Measurements from ENCODE around the gene SLCO3A1. TPM values are rescaled to one million over a fixed set of nuclear protein-coding genes. Genes with fewer than 3 reads are reported as not detected.
A peak's percentile ranks its signal among the peaks of the same experiment; 100 is the strongest.

The SLCO3A1 gene
- total RNA-seq, 2 experiments from 2014 or later, result 4.2 to 4.8 TPM

- H3K36me3 Mint-ChIP-seq (ENCODE audit: low read depth), result no peaks in the 10 kb centered on the region
- DNase-seq, result no peak
- no peaks in the 10 kb centered on the region for H3K27me3 Mint-ChIP-seq
- no peak for ATAC-seq
- intact Hi-C loops (cut with micrococcal nuclease), result no loop called here
- H3K4me1 Mint-ChIP-seq (ENCODE audit: low read depth), result peaks cover 12% of the 10 kb centered on the region
- CTCF ChIA-PET, result no interaction called here
- TF ChIP-seq CTCF (IDR thresholded peaks at IDR 0.05), result no peak
- no peak overlapping the region for H3K27ac Mint-ChIP-seq
- no peak overlapping the region for H3K4me3 Mint-ChIP-seq
- H3K9me3 Mint-ChIP-seq, result no peaks in the 10 kb centered on the region
- POLR2A ChIA-PET, result no interaction called here
Observed at GRCh38 chr15:91881569-91882297, 28.2 kb downstream of the SLCO3A1 start.

DNA sequence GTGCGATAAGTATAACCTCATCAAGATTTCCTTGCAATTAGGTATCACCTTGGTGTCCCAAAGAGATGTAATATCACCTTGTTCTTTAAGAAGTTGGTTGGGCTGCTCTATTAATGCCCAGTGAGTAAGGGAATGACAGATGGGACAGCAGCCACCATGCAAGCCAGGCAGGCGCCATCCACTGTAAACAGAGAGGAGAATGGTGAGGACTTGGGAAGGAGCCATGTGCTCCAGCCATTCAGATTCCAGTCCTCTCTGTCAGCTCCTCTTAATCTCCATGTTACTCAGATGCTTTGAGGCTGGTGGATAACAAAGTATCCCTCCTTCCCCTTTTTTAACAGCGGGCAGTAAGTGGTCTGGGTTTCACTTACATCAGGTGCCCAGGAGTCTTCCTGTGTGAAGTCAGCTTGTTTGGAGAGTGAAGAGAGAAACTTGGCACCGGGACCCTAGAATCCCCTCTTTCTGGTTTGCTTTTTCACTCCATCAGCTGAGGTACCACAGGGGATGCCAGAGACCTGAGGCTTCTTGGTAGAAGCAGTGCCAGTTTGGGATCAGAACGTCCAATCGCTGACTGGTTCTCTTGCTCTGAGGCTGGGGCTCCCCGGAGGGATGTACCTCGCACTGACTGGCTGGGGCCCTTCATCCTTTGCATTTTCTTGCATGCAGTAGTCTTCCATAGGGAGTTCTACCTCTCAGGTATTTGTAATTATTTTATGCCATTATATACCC is 29.5 kb downstream of the SLCO3A1 start:
- ChIA-PET POLR2A (no interaction called here), CTCF (no interaction called here)
- TF ChIP-seq CTCF (IDR thresholded peaks at IDR 0.05), result no peak
- H3K4me3 Mint-ChIP-seq, result no peak overlapping the region
- intact Hi-C loops (cut with micrococcal nuclease), result no loop called here
- H3K27me3 Mint-ChIP-seq, result no peaks in the 10 kb centered on the region
- no peak overlapping the region for H3K27ac Mint-ChIP-seq
- no peaks in the 10 kb centered on the region for H3K36me3 Mint-ChIP-seq (ENCODE audit: low read depth)
- H3K4me1 Mint-ChIP-seq (ENCODE audit: low read depth), result peaks cover 12% of the 10 kb centered on the region
- H3K9me3 Mint-ChIP-seq, result no peaks in the 10 kb centered on the region
- DNase-seq (no peak), ATAC-seq (no peak)

- DNase-seq (no peak), ATAC-seq (no peak)
- ChIA-PET CTCF (no interaction called here), POLR2A (no interaction called here)
- no peak overlapping the region for H3K27ac Mint-ChIP-seq
- H3K4me1 Mint-ChIP-seq (ENCODE audit: low read depth), result peaks cover 14% of the 10 kb centered on the region
- no peaks in the 10 kb centered on the region for H3K27me3 Mint-ChIP-seq
- H3K36me3 Mint-ChIP-seq (ENCODE audit: low read depth), result no peaks in the 10 kb centered on the region
- intact Hi-C loops (cut with micrococcal nuclease), result no loop called here
- TF ChIP-seq CTCF (IDR thresholded peaks at IDR 0.05), result no peak
- no peak overlapping the region for H3K4me3 Mint-ChIP-seq
- H3K9me3 Mint-ChIP-seq, result no peaks in the 10 kb centered on the region
Observed at GRCh38 chr15:91884606-91885005, 31.1 kb downstream of the SLCO3A1 start.

- intact Hi-C loops (cut with micrococcal nuclease), result no loop called here
- H3K27ac Mint-ChIP-seq, result no peak overlapping the region
- H3K4me3 Mint-ChIP-seq, result no peak overlapping the region
- TF ChIP-seq CTCF (IDR thresholded peaks at IDR 0.05), result no peak
- DNase-seq (no peak), ATAC-seq (no peak)
- no peaks in the 10 kb centered on the region for H3K9me3 Mint-ChIP-seq
- ChIA-PET CTCF (interaction anchor here (2.2 kb wide), 1 partner anchor 193 kb away, joined by 11 read pairs; no protein-coding TSS in a partner anchor), POLR2A (no interaction called here)
- peaks cover 14% of the 10 kb centered on the region for H3K4me1 Mint-ChIP-seq (ENCODE audit: low read depth)
- H3K36me3 Mint-ChIP-seq (ENCODE audit: low read depth), result no peaks in the 10 kb centered on the region
- H3K27me3 Mint-ChIP-seq, result no peaks in the 10 kb centered on the region
Observed at GRCh38 chr15:91885054-91885453, 31.5 kb downstream of the SLCO3A1 start.

- ATAC-seq, result peak; percentile 69
- H3K36me3 Mint-ChIP-seq (ENCODE audit: low read depth), result no peaks in the 10 kb centered on the region
- POLR2A ChIA-PET, result interaction anchor here (0.6 kb wide), 1 partner anchor 101 kb away, joined by 3 read pairs; no protein-coding TSS in a partner anchor
- TF ChIP-seq CTCF (IDR thresholded peaks at IDR 0.05), result no peak
- peak; percentile 46 for DNase-seq
- H3K27me3 Mint-ChIP-seq, result no peaks in the 10 kb centered on the region
- H3K4me1 Mint-ChIP-seq (ENCODE audit: low read depth), result peaks cover 14% of the 10 kb centered on the region
- intact Hi-C loops (cut with micrococcal nuclease), result no loop called here
- CTCF ChIA-PET, result interaction anchor here (0.8 to 2.2 kb wide), 4 partner anchors 9 to 197 kb away, joined by 3 to 11 read pairs (median 4); no protein-coding TSS in a partner anchor
- H3K9me3 Mint-ChIP-seq, result no peaks in the 10 kb centered on the region
- H3K4me3 Mint-ChIP-seq, result no peak overlapping the region
- H3K27ac Mint-ChIP-seq, result no peak overlapping the region
Observed at GRCh38 chr15:91885714-91886270, 32.3 kb downstream of the SLCO3A1 start.

All from activated CD8-positive, alpha-beta T cell treated with anti-CD3 and anti-CD28 coated beads for 36 hours (primary cell).